ENCODE data around the gene LCE5A. TPM values are rescaled to one million over a fixed set of nuclear protein-coding genes. Genes with fewer than 3 reads are reported as not detected.

The LCE5A gene
- total and polyA plus RNA-seq, 4 donors: not detected

- Histone ChIP-seq H3K36me3 (ENCODE audit: control insufficient read depth in 4 of 4, insufficient read depth in 3 of 4, low read depth in 1 of 4, low read length in 3 of 4) (no peaks in the 10 kb centered on the region), H3K9me3 (ENCODE audit: control insufficient read depth in 4 of 4, low read length in 3 of 4) (no peaks in the 10 kb centered on the region), H3K9ac (ENCODE audit: low read depth in 1 of 2, low read length in 2 of 2) (no peak overlapping the region), H3K4me1 (ENCODE audit: control insufficient read depth in 4 of 4, insufficient read depth in 4 of 4, low read length in 3 of 4) (no peaks in the 10 kb centered on the region), H3K27ac (ENCODE audit: low read depth in 1 of 2, low read length in 2 of 2) (no peak overlapping the region), H3K27me3 (ENCODE audit: control insufficient read depth in 4 of 4, insufficient read depth in 4 of 4, low read length in 3 of 4) (no peaks in the 10 kb centered on the region), H3K4me3 (ENCODE audit: low read depth in 1 of 3, low read length in 3 of 3) (no peak overlapping the region)
- WGBS: 17% methylated on average over 2 of the region's 2 CpGs
- no peak for TF ChIP-seq NR2F2 (IDR thresholded peaks at IDR 0.05)
- peak; percentile 21 to 58 for TF ChIP-seq RAD21 (IDR thresholded peaks at IDR 0.05)
- TF ChIP-seq ZBTB33 (IDR thresholded peaks at IDR 0.05): no peak
- no peak for TF ChIP-seq FOXA1 (IDR thresholded peaks at IDR 0.05)
- no peak for TF ChIP-seq REST (IDR thresholded peaks at IDR 0.05)
- TF ChIP-seq HNF4A (conservative IDR thresholded peaks at IDR 0.05): no peak
- TF ChIP-seq GABPA (IDR thresholded peaks at IDR 0.05 in 1 of 2, conservative IDR thresholded peaks at IDR 0.05 in 1 of 2): no peak
- TF ChIP-seq FOXA2 (IDR thresholded peaks at IDR 0.05): no peak
- no peak for TF ChIP-seq RXRA (IDR thresholded peaks at IDR 0.05)
- no peak for TF ChIP-seq TAF1 (conservative IDR thresholded peaks at IDR 0.05)
- no peak for TF ChIP-seq MAX (IDR thresholded peaks at IDR 0.05)
- peak; percentile 30 for TF ChIP-seq CTCF (IDR thresholded peaks at IDR 0.05; ENCODE audit: low read depth, low read length, missing input control)
- no peak for TF ChIP-seq EGR1 (IDR thresholded peaks at IDR 0.05; ENCODE audit: low read depth in 2 of 2)
- no peak for TF ChIP-seq YY1 (IDR thresholded peaks at IDR 0.05)
- TF ChIP-seq HNF4G (IDR thresholded peaks at IDR 0.05): no peak
- no peak for TF ChIP-seq ATF3 (IDR thresholded peaks at IDR 0.05)
- no peak for DNase-seq (ENCODE audit: low spot score)
Observed at GRCh38 chr1:152497273-152497672, 13.3 kb upstream of the LCE5A start.

GRCh38 chr1:152501704-152502103, 8.9 kb upstream of the LCE5A start:
- Histone ChIP-seq H3K9me3 (ENCODE audit: control insufficient read depth in 4 of 4, low read length in 3 of 4) (no peaks in the 10 kb centered on the region), H3K27me3 (ENCODE audit: control insufficient read depth in 4 of 4, insufficient read depth in 4 of 4, low read length in 3 of 4) (no peaks in the 10 kb centered on the region), H3K4me3 (ENCODE audit: low read depth in 1 of 3, low read length in 3 of 3) (no peak overlapping the region), H3K27ac (ENCODE audit: low read depth in 1 of 2, low read length in 2 of 2) (no peak overlapping the region), H3K9ac (ENCODE audit: low read depth in 1 of 2, low read length in 2 of 2) (no peak overlapping the region), H3K36me3 (ENCODE audit: control insufficient read depth in 4 of 4, insufficient read depth in 3 of 4, low read depth in 1 of 4, low read length in 3 of 4) (no peaks in the 10 kb centered on the region), H3K4me1 (ENCODE audit: control insufficient read depth in 4 of 4, insufficient read depth in 4 of 4, low read length in 3 of 4) (no peaks in the 10 kb centered on the region)
- TF ChIP-seq ZBTB33 (IDR thresholded peaks at IDR 0.05) (no peak), NR2F2 (IDR thresholded peaks at IDR 0.05) (no peak), ATF3 (IDR thresholded peaks at IDR 0.05) (no peak), TAF1 (conservative IDR thresholded peaks at IDR 0.05) (no peak)
- WGBS: 33% methylated on average over 2 of the region's 2 CpGs
- no peak for DNase-seq (ENCODE audit: low spot score)
